NAMALWA (cell line): Measurements from ENCODE around the gene NAV2.

Experiments
- DNase-seq: peaks from one replicate; pipeline ENCODE4 v3.0.0-alpha.2; 2015; ENCODE audit warnings: low spot score

NAV2 gene

GRCh38 chr11:20158597-20159257 lies 446.1 kb downstream of the NAV2 start:
- no peak for DNase-seq

GRCh38 chr11:20159466-20160381 lies 447.1 kb downstream of the NAV2 start:
- no peak for DNase-seq

GRCh38 chr11:20160425-20161229 lies 448.0 kb downstream of the NAV2 start, which contains the start of gene DBX1:
Gene DBX1, minus strand, starts transcription at chr11:20160475. Its CDS starts 151 bp downstream, at chr11:20160324.
- DNase-seq: no peak

GRCh38 chr11:20161230-20161918 lies 448.7 kb downstream of the NAV2 start:
- DNase-seq: no peak

- DNase-seq: no peak
Measured at GRCh38 chr11:20161923-20162744, 449.5 kb downstream of the NAV2 start.

GRCh38 chr11:20162824-20163782 lies 450.5 kb downstream of the NAV2 start:
- no peak for DNase-seq

GRCh38 chr11:20163783-20164481 lies 451.3 kb downstream of the NAV2 start:
- no peak for DNase-seq
